Measurements from ENCODE around the gene DDX47.

- TF ChIP-seq CTCF (conservative IDR thresholded peaks at IDR 0.05; ENCODE audit: low read length): no peak
- TF ChIP-seq EZH2phosphoT487 (IDR thresholded peaks at IDR 0.05; ENCODE audit: borderline replicate concordance): no peak
These were observed 5.0 kb upstream of the DDX47 start for GRCh38 chr12:12807970-12808702.
